Astrocyte (in vitro differentiated cells and primary cell): ENCODE measurements around the gene GM2A. TPM values are rescaled to one million over a fixed set of nuclear protein-coding genes. Genes with fewer than 3 reads are reported as not detected.

Experiments
- DNase-seq: peaks from one replicate; pipeline ENCODE4 v3.0.0-alpha.2; 2010; ENCODE audit warnings: low read depth
- FAIRE-seq: peaks from 2 replicates; lab custom pipeline; 2011; peaks lifted over from hg19 to GRCh38; lab: Jason Lieb, UNC
- H2AFZ ChIP-seq: 2 replicates; pipeline ENCODE4 v1.6.0; 2012; ENCODE audit warnings: low read depth, low read length, inconsistent platforms
- H3K27ac ChIP-seq: 2 replicates; pipeline ENCODE4 v1.5.1; 2011; ENCODE audit warnings: low read depth, low read length, inconsistent platforms
- H3K27me3 ChIP-seq: 2 replicates; pipeline ENCODE4 v1.6.0; 2011; ENCODE audit warnings: low read length, inconsistent platforms; ENCODE audit not compliant: insufficient read depth
- H3K36me3 ChIP-seq: 2 replicates; pipeline ENCODE4 v1.5.1; 2011; ENCODE audit warnings: low read length, inconsistent platforms; ENCODE audit not compliant: insufficient read depth
- H3K4me1 ChIP-seq: 2 replicates; pipeline ENCODE4 v1.5.1; 2011; ENCODE audit warnings: low read length, inconsistent platforms; ENCODE audit not compliant: insufficient read depth
- H3K4me2 ChIP-seq: 2 replicates; pipeline ENCODE4 v1.6.0; 2012; ENCODE audit warnings: low read length, inconsistent platforms
- H3K4me3 ChIP-seq: 2 replicates; pipeline ENCODE4 v1.5.1; 2011; ENCODE audit warnings: low read depth, mild to moderate bottlenecking, low read length, inconsistent platforms; ENCODE audit not compliant: insufficient read depth
- H3K79me2 ChIP-seq: 2 replicates; pipeline ENCODE4 v1.6.0; 2012; ENCODE audit warnings: mild to moderate bottlenecking, low read length, inconsistent platforms; ENCODE audit not compliant: insufficient read depth
- H3K9ac ChIP-seq: 2 replicates; pipeline ENCODE4 v1.6.0; 2012; ENCODE audit warnings: mild to moderate bottlenecking, low read length, inconsistent platforms
- H3K9me3 ChIP-seq: 2 replicates; pipeline ENCODE4 v1.5.1; 2012; ENCODE audit warnings: low read depth, mild to moderate bottlenecking, low read length, inconsistent platforms; ENCODE audit not compliant: insufficient read depth
- H4K20me1 ChIP-seq: 2 replicates; pipeline ENCODE4 v1.6.0; 2012; ENCODE audit warnings: low read length, inconsistent platforms; ENCODE audit not compliant: insufficient read depth
- H3K27ac Mint-ChIP-seq: one replicate; pipeline ENCODE4 v1.8.0; 2021; ENCODE audit warnings: mild to moderate bottlenecking, mixed read lengths; ENCODE audit not compliant: unreplicated experiment
- H3K27me3 Mint-ChIP-seq: one replicate; pipeline ENCODE4 v1.8.0; 2021; ENCODE audit warnings: low read depth, mixed read lengths; ENCODE audit not compliant: unreplicated experiment
- H3K36me3 Mint-ChIP-seq: one replicate; pipeline ENCODE4 v1.8.0; 2021; ENCODE audit warnings: low read depth, mixed read lengths; ENCODE audit not compliant: unreplicated experiment
- H3K4me1 Mint-ChIP-seq: one replicate; pipeline ENCODE4 v1.8.0; 2021; ENCODE audit warnings: low read depth, mixed read lengths; ENCODE audit not compliant: unreplicated experiment
- H3K4me3 Mint-ChIP-seq: one replicate; pipeline ENCODE4 v1.8.0; 2021; ENCODE audit warnings: mild to moderate bottlenecking, moderate library complexity, mixed read lengths; ENCODE audit not compliant: unreplicated experiment
- H3K9me3 Mint-ChIP-seq: one replicate; pipeline ENCODE4 v1.8.0; 2021; ENCODE audit warnings: mild to moderate bottlenecking, mixed read lengths; ENCODE audit not compliant: unreplicated experiment
- CTCF ChIP-seq: IDR thresholded peaks from 2 replicates; pipeline ENCODE4 v1.5.1; 2011; ENCODE audit warnings: low read depth, mild to moderate bottlenecking, inconsistent platforms, low read length, moderate library complexity; ENCODE audit not compliant: insufficient read depth
- EZH2 ChIP-seq: IDR thresholded peaks from 2 replicates; pipeline ENCODE4 v1.6.1; 2012; ENCODE audit warnings: mild to moderate bottlenecking, low read length, inconsistent platforms; ENCODE audit not compliant: insufficient read depth
- total RNA-seq: library from RNA; stranded (reverse); gene quantifications from 2 replicates; pipeline ENCODE4 v1.2.1, GENCODE V29; 2021

Gene GM2A
- total RNA-seq, 1 donor from 2014 or later = 23.4 TPM

GRCh38 chr5:151313357-151313756, 60.4 kb downstream of the GM2A start:
- Mint-ChIP-seq H3K27me3 (peaks cover 9% of the 10 kb centered on the region), H3K36me3 (no peaks in the 10 kb centered on the region), H3K27ac (no peak overlapping the region), H3K4me1 (no peaks in the 10 kb centered on the region), H3K9me3 (peaks cover 18% of the 10 kb centered on the region), H3K4me3 (no peak overlapping the region)
- Histone ChIP-seq H4K20me1 (no peaks in the 10 kb centered on the region), H3K4me1 (no peaks in the 10 kb centered on the region), H3K36me3 (no peaks in the 10 kb centered on the region), H2AFZ (no peak overlapping the region), H3K27ac (no peak overlapping the region), H3K4me3 (no peak overlapping the region), H3K27me3 (no peaks in the 10 kb centered on the region), H3K9me3 (no peaks in the 10 kb centered on the region), H3K9ac (no peak overlapping the region), H3K4me2 (no peak overlapping the region), H3K79me2 (no peaks in the 10 kb centered on the region)
- DNase-seq = no peak
- no peak for FAIRE-seq
- TF ChIP-seq EZH2 (no peak), CTCF (no peak)

- no peak for TF ChIP-seq EZH2
- TF ChIP-seq CTCF = peak; percentile 86
- no peak overlapping the region for H2AFZ ChIP-seq
- no peak overlapping the region for H3K4me3 Mint-ChIP-seq
- H3K9me3 ChIP-seq = no peaks in the 10 kb centered on the region
- H3K4me2 ChIP-seq = no peak overlapping the region
- H4K20me1 ChIP-seq = no peaks in the 10 kb centered on the region
- peaks cover 5% of the 10 kb centered on the region for H3K9me3 Mint-ChIP-seq
- no peaks in the 10 kb centered on the region for H3K36me3 ChIP-seq
- H3K4me1 ChIP-seq = no peaks in the 10 kb centered on the region
- H3K27me3 Mint-ChIP-seq = peaks cover 9% of the 10 kb centered on the region
- no peak overlapping the region for H3K27ac Mint-ChIP-seq
- no peak overlapping the region for H3K4me3 ChIP-seq
- H3K27ac ChIP-seq = no peak overlapping the region
- H3K36me3 Mint-ChIP-seq = no peaks in the 10 kb centered on the region
- H3K27me3 ChIP-seq = no peaks in the 10 kb centered on the region
- no peaks in the 10 kb centered on the region for H3K4me1 Mint-ChIP-seq
- FAIRE-seq (no peak), DNase-seq (peak; percentile 19)
- H3K9ac ChIP-seq = no peak overlapping the region
- H3K79me2 ChIP-seq = no peaks in the 10 kb centered on the region
Observed at GRCh38 chr5:151315998-151316597, 63.1 kb downstream of the GM2A start.

DNA sequence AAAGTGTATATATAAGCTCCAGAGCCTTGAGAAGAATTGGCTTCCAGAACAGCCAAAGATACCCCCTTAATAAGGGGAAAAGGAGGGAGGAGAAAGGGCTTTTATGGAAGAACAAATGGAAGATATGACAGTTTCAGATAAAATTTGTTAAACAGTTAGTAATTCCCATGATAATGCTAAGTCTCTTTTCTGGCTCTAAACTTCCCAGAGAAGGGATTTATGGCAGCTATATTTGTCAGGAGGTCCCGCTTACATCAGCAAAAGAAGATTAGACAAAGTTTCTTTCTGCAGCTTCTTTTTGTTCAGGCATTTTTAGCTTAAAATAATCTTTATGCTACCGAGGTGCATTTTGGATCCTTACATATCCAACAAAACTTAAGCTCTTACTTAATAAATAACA, 64.9 kb downstream of the GM2A start:
- no peak overlapping the region for H3K27ac Mint-ChIP-seq
- H3K9me3 ChIP-seq = no peaks in the 10 kb centered on the region
- H3K9ac ChIP-seq = no peak overlapping the region
- H3K27ac ChIP-seq = no peak overlapping the region
- H3K4me1 ChIP-seq = no peaks in the 10 kb centered on the region
- no peaks in the 10 kb centered on the region for H4K20me1 ChIP-seq
- TF ChIP-seq EZH2 = no peak
- no peak for TF ChIP-seq CTCF
- no peak overlapping the region for H3K4me3 Mint-ChIP-seq
- no peaks in the 10 kb centered on the region for H3K27me3 ChIP-seq
- DNase-seq = no peak
- H3K27me3 Mint-ChIP-seq = peaks cover 9% of the 10 kb centered on the region
- H3K36me3 Mint-ChIP-seq = no peaks in the 10 kb centered on the region
- no peak overlapping the region for H3K4me2 ChIP-seq
- FAIRE-seq = no peak
- H3K79me2 ChIP-seq = no peaks in the 10 kb centered on the region
- no peak overlapping the region for H3K4me3 ChIP-seq
- H3K4me1 Mint-ChIP-seq = no peaks in the 10 kb centered on the region
- H3K9me3 Mint-ChIP-seq = no peaks in the 10 kb centered on the region
- H2AFZ ChIP-seq = no peak overlapping the region
- no peaks in the 10 kb centered on the region for H3K36me3 ChIP-seq
